Chondrocyte (in vitro differentiated cells): ENCODE results near the gene BLTP3A. TPM values are rescaled to one million over a fixed set of nuclear protein-coding genes. Genes with fewer than 3 reads are reported as not detected.
"Not testable (repeated sequence)": the region's sequence is repeated elsewhere in the genome, so short reads cannot be mapped to it uniquely, and the experiment has no call there.

Experiments
- DNase-seq: peaks from one replicate; pipeline ENCODE4 v3.0.0; 2021; ENCODE audit warnings: mixed read lengths, low spot score
- H3K27ac Mint-ChIP-seq: one replicate; pipeline ENCODE4 v1.8.0; 2021; ENCODE audit warnings: mild to moderate bottlenecking, moderate library complexity, mixed read lengths; ENCODE audit not compliant: unreplicated experiment
- H3K27me3 Mint-ChIP-seq: 2 replicates; pipeline ENCODE4 v1.8.0; 2021; ENCODE audit warnings: low read depth, mixed read lengths
- H3K36me3 Mint-ChIP-seq: 2 replicates; pipeline ENCODE4 v1.8.0; 2021; ENCODE audit warnings: low read depth, mixed read lengths
- H3K4me1 Mint-ChIP-seq: 2 replicates; pipeline ENCODE4 v1.8.0; 2021; ENCODE audit warnings: low read depth, mild to moderate bottlenecking, mixed read lengths
- H3K4me3 Mint-ChIP-seq: one replicate; pipeline ENCODE4 v1.8.0; 2021; ENCODE audit warnings: mild to moderate bottlenecking, moderate library complexity, mixed read lengths; ENCODE audit not compliant: unreplicated experiment
- H3K9me3 Mint-ChIP-seq: 2 replicates; pipeline ENCODE4 v1.8.0; 2021; ENCODE audit warnings: low read depth, mixed read lengths
- CTCF ChIP-seq: fragments of 200-600 bp; sonication (generic); IDR thresholded peaks from 2 replicates; pipeline ENCODE4 v1.5.0; 2021; ENCODE audit warnings: antibody characterized with exemption, mild to moderate bottlenecking, moderate library complexity
- total RNA-seq: library from RNA; stranded (reverse); gene quantifications from 3 replicates; pipeline ENCODE4 v1.2.1, GENCODE V29; 2021

BLTP3A gene
- total RNA-seq, 1 donor from 2014 or later = 20.8 TPM

GRCh38 chr6:34745277-34746103 is 46.4 kb upstream of the BLTP3A start:
- Mint-ChIP-seq H3K36me3 (no peaks in the 10 kb centered on the region), H3K9me3 (no peaks in the 10 kb centered on the region), H3K27ac (no peak overlapping the region), H3K27me3 (no peaks in the 10 kb centered on the region), H3K4me3 (no peak overlapping the region), H3K4me1 (no peaks in the 10 kb centered on the region)
- no peak for DNase-seq
- no peak for TF ChIP-seq CTCF

- Mint-ChIP-seq H3K27me3 (no peaks in the 10 kb centered on the region), H3K27ac (no peak overlapping the region), H3K4me1 (no peaks in the 10 kb centered on the region), H3K36me3 (no peaks in the 10 kb centered on the region), H3K4me3 (no peak overlapping the region), H3K9me3 (no peaks in the 10 kb centered on the region)
- no peak for DNase-seq
- no peak for TF ChIP-seq CTCF
Observed at GRCh38 chr6:34746104-34746846, 45.6 kb upstream of the BLTP3A start.

GRCh38 chr6:34748757-34749156 is 43.1 kb upstream of the BLTP3A start:
- Mint-ChIP-seq H3K4me3 (no peak overlapping the region), H3K9me3 (no peaks in the 10 kb centered on the region), H3K36me3 (no peaks in the 10 kb centered on the region), H3K27ac (no peak overlapping the region), H3K27me3 (no peaks in the 10 kb centered on the region), H3K4me1 (no peaks in the 10 kb centered on the region)
- DNase-seq = no peak
- no peak for TF ChIP-seq CTCF

DNA sequence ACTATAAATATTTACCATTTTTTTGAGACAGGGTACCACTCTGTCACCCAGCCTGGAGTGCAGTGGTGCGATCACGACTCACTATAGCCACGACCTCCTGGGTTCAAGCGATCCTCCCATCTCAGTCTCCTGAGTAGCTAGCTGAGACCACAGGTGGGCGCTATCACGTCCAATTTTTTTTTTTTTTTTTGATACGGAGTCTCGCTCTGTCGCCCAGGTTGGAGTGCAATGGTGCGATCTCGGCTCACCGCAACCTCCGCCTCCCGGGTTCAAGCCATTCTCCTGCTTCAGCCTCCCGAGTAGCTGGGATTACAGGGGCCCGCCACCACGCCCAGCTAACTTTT is 35.4 kb upstream of the BLTP3A start:
- not testable (repeated sequence) for H3K36me3 Mint-ChIP-seq, DNase-seq

More for the DNA sequence above, 35.4 kb upstream of the BLTP3A start:
- peak; percentile 71 for TF ChIP-seq CTCF
- peaks cover 10% of the 10 kb centered on the region for H3K4me1 Mint-ChIP-seq
- not testable (repeated sequence) for H3K27ac Mint-ChIP-seq, H3K27me3 Mint-ChIP-seq, H3K4me3 Mint-ChIP-seq, H3K9me3 Mint-ChIP-seq
